Activated T-cell treated with anti-CD3 and anti-CD28 coated beads, Interleukin-2, amount 50 U/mL, for 24 hours (primary cell): Measurements from ENCODE around the gene BRSK2.

Experiments used
- DNase-seq: peaks from one replicate; pipeline ENCODE4 v3.0.0-alpha.2; 2020
- H3K27ac Mint-ChIP-seq: 2 replicates; pipeline ENCODE4 v1.8.0; 2020; ENCODE audit warnings: mild to moderate bottlenecking, mixed read lengths
- H3K27me3 Mint-ChIP-seq: 2 replicates; pipeline ENCODE4 v1.8.0; 2020; ENCODE audit warnings: mixed read lengths
- H3K36me3 Mint-ChIP-seq: 2 replicates; pipeline ENCODE4 v1.8.0; 2020; ENCODE audit warnings: low read depth, mixed read lengths
- H3K4me1 Mint-ChIP-seq: 2 replicates; pipeline ENCODE4 v1.8.0; 2020; ENCODE audit warnings: low read depth, mixed read lengths
- H3K4me3 Mint-ChIP-seq: 2 replicates; pipeline ENCODE4 v1.8.0; 2020; ENCODE audit warnings: mild to moderate bottlenecking, moderate library complexity, mixed read lengths
- H3K9me3 Mint-ChIP-seq: 2 replicates; pipeline ENCODE4 v1.8.0; 2020; ENCODE audit warnings: mixed read lengths

Gene BRSK2

GRCh38 chr11:1468473-1469066 lies 78.8 kb downstream of the BRSK2 start:
- peaks cover 43% of the 10 kb centered on the region for H3K36me3 Mint-ChIP-seq
- no peaks in the 10 kb centered on the region for H3K4me1 Mint-ChIP-seq
- H3K27me3 Mint-ChIP-seq, result no peaks in the 10 kb centered on the region
- no peak overlapping the region for H3K4me3 Mint-ChIP-seq
- H3K9me3 Mint-ChIP-seq, result no peaks in the 10 kb centered on the region
- H3K27ac Mint-ChIP-seq, result no peak overlapping the region
- DNase-seq, result no peak

GRCh38 chr11:1469287-1469910 lies 79.7 kb downstream of the BRSK2 start:
- no peak overlapping the region for H3K4me3 Mint-ChIP-seq
- no peaks in the 10 kb centered on the region for H3K4me1 Mint-ChIP-seq
- H3K27ac Mint-ChIP-seq, result no peak overlapping the region
- DNase-seq, result no peak
- H3K36me3 Mint-ChIP-seq, result peaks cover 51% of the 10 kb centered on the region
- H3K9me3 Mint-ChIP-seq, result no peaks in the 10 kb centered on the region
- no peaks in the 10 kb centered on the region for H3K27me3 Mint-ChIP-seq

- Mint-ChIP-seq H3K27me3 (no peaks in the 10 kb centered on the region), H3K4me1 (no peaks in the 10 kb centered on the region), H3K27ac (no peak overlapping the region), H3K9me3 (no peaks in the 10 kb centered on the region), H3K4me3 (no peak overlapping the region), H3K36me3 (peaks cover 57% of the 10 kb centered on the region)
- DNase-seq, result no peak
These were observed 80.4 kb downstream of the BRSK2 start for GRCh38 chr11:1469911-1470680.

GRCh38 chr11:1470681-1471611 lies 81.2 kb downstream of the BRSK2 start:
- H3K27me3 Mint-ChIP-seq, result no peaks in the 10 kb centered on the region
- H3K36me3 Mint-ChIP-seq, result peaks cover 58% of the 10 kb centered on the region
- H3K4me1 Mint-ChIP-seq, result no peaks in the 10 kb centered on the region
- no peak for DNase-seq
- no peak overlapping the region for H3K4me3 Mint-ChIP-seq
- no peak overlapping the region for H3K27ac Mint-ChIP-seq
- H3K9me3 Mint-ChIP-seq, result no peaks in the 10 kb centered on the region

- Mint-ChIP-seq H3K9me3 (no peaks in the 10 kb centered on the region), H3K4me1 (no peaks in the 10 kb centered on the region), H3K27me3 (no peaks in the 10 kb centered on the region), H3K27ac (no peak overlapping the region), H3K4me3 (no peak overlapping the region), H3K36me3 (peaks cover 62% of the 10 kb centered on the region)
- DNase-seq, result no peak
These were observed 82.0 kb downstream of the BRSK2 start for GRCh38 chr11:1471736-1472135.

GRCh38 chr11:1472180-1473005 lies 82.7 kb downstream of the BRSK2 start:
- Mint-ChIP-seq H3K4me3 (no peak overlapping the region), H3K27me3 (no peaks in the 10 kb centered on the region), H3K36me3 (peaks cover 62% of the 10 kb centered on the region), H3K27ac (no peak overlapping the region), H3K9me3 (no peaks in the 10 kb centered on the region), H3K4me1 (no peaks in the 10 kb centered on the region)
- no peak for DNase-seq

GRCh38 chr11:1473011-1473628 lies 83.4 kb downstream of the BRSK2 start:
- DNase-seq, result no peak
- no peak overlapping the region for H3K4me3 Mint-ChIP-seq
- H3K4me1 Mint-ChIP-seq, result no peaks in the 10 kb centered on the region
- H3K27me3 Mint-ChIP-seq, result no peaks in the 10 kb centered on the region
- H3K27ac Mint-ChIP-seq, result no peak overlapping the region
- no peaks in the 10 kb centered on the region for H3K9me3 Mint-ChIP-seq
- peaks cover 69% of the 10 kb centered on the region for H3K36me3 Mint-ChIP-seq

- no peak overlapping the region for H3K27ac Mint-ChIP-seq
- H3K9me3 Mint-ChIP-seq, result no peaks in the 10 kb centered on the region
- peaks cover 73% of the 10 kb centered on the region for H3K36me3 Mint-ChIP-seq
- DNase-seq, result no peak
- no peaks in the 10 kb centered on the region for H3K27me3 Mint-ChIP-seq
- no peaks in the 10 kb centered on the region for H3K4me1 Mint-ChIP-seq
- H3K4me3 Mint-ChIP-seq, result no peak overlapping the region
These were observed 84.1 kb downstream of the BRSK2 start for GRCh38 chr11:1473786-1474185.

- no peaks in the 10 kb centered on the region for H3K27me3 Mint-ChIP-seq
- H3K36me3 Mint-ChIP-seq, result peaks cover 80% of the 10 kb centered on the region
- no peak for DNase-seq
- no peaks in the 10 kb centered on the region for H3K9me3 Mint-ChIP-seq
- H3K4me1 Mint-ChIP-seq, result no peaks in the 10 kb centered on the region
- H3K27ac Mint-ChIP-seq, result no peak overlapping the region
- H3K4me3 Mint-ChIP-seq, result no peak overlapping the region
These were observed 86.1 kb downstream of the BRSK2 start for GRCh38 chr11:1475841-1476240.

- Mint-ChIP-seq H3K36me3 (peaks cover 71% of the 10 kb centered on the region), H3K4me1 (no peaks in the 10 kb centered on the region), H3K4me3 (no peak overlapping the region), H3K9me3 (no peaks in the 10 kb centered on the region), H3K27me3 (no peaks in the 10 kb centered on the region), H3K27ac (no peak overlapping the region)
- DNase-seq, result no peak
These were observed 87.4 kb downstream of the BRSK2 start for GRCh38 chr11:1476940-1477736.

- H3K36me3 Mint-ChIP-seq, result peaks cover 70% of the 10 kb centered on the region
- no peaks in the 10 kb centered on the region for H3K9me3 Mint-ChIP-seq
- DNase-seq, result no peak
- H3K4me1 Mint-ChIP-seq, result no peaks in the 10 kb centered on the region
- no peak overlapping the region for H3K27ac Mint-ChIP-seq
- no peak overlapping the region for H3K4me3 Mint-ChIP-seq
- H3K27me3 Mint-ChIP-seq, result no peaks in the 10 kb centered on the region
These were observed 88.3 kb downstream of the BRSK2 start for GRCh38 chr11:1478011-1478410.

GRCh38 chr11:1478544-1478943 lies 88.8 kb downstream of the BRSK2 start:
- no peaks in the 10 kb centered on the region for H3K27me3 Mint-ChIP-seq
- H3K27ac Mint-ChIP-seq, result no peak overlapping the region
- H3K36me3 Mint-ChIP-seq, result peaks cover 66% of the 10 kb centered on the region
- DNase-seq, result no peak
- H3K9me3 Mint-ChIP-seq, result no peaks in the 10 kb centered on the region
- H3K4me3 Mint-ChIP-seq, result no peak overlapping the region
- H3K4me1 Mint-ChIP-seq, result no peaks in the 10 kb centered on the region
